Measurements from ENCODE around the gene TERB1. TPM values are rescaled to one million over a fixed set of nuclear protein-coding genes. Genes with fewer than 3 reads are reported as not detected.

TERB1 gene
- total and polyA plus RNA-seq, 2 donors (not counting 3 experiments of a cell fraction or from before 2014, with no cell fraction given) = not detected

GRCh38 chr16:66832661-66833305 lies 31.4 kb upstream of the TERB1 start:
- Histone ChIP-seq H3K27ac (ENCODE audit: insufficient read depth, low read depth, low read length) (no peak overlapping the region), H3K9me1 (replicated peaks; ENCODE audit: control insufficient read depth, extremely low read depth, insufficient read depth, low read length) (no peaks in the 10 kb centered on the region), H3K9ac (replicated peaks; ENCODE audit: extremely low read depth, insufficient read depth, low read length) (no peak overlapping the region), H3K9me3 (replicated peaks; ENCODE audit: control insufficient read depth, insufficient read depth, low read length) (no peaks in the 10 kb centered on the region), H3K79me2 (ENCODE audit: control insufficient read depth, insufficient read depth, low read length) (peaks cover 21% of the 10 kb centered on the region), H3K27me3 (ENCODE audit: control insufficient read depth in 2 of 2, insufficient read depth in 2 of 2, low read length in 2 of 2) (peaks cover 2 to 15% of the 10 kb centered on the region in 2 experiments), H3K4me3 (replicated peaks in 1 of 3; ENCODE audit: insufficient read depth in 1 of 3, low read depth in 1 of 3, low read length in 3 of 3) (no peak overlapping the region), H3K36me3 (ENCODE audit: control insufficient read depth in 2 of 2, extremely low read depth in 1 of 2, insufficient read depth in 2 of 2, low read length in 2 of 2) (peaks cover 0 to 2% of the 10 kb centered on the region in 2 experiments), H2AFZ (ENCODE audit: low read depth, low read length) (no peak overlapping the region), H3K4me1 (ENCODE audit: control insufficient read depth, extremely low read depth, insufficient read depth, low read length) (peaks cover 8% of the 10 kb centered on the region), H3K4me2 (ENCODE audit: insufficient read depth, low read length) (no peak overlapping the region), H4K20me1 (replicated peaks; ENCODE audit: control insufficient read depth, extremely low read depth, insufficient read depth, low read length) (no peaks in the 10 kb centered on the region)
- FAIRE-seq = no peak
- BruUV-seq (replicated peaks) = no TSS peak
- DNase-seq (ENCODE audit: low read depth, low spot score) = no peak
- intact Hi-C loops (cut with micrococcal nuclease) = loop anchor here (5.0 kb wide), 1 partner anchor 80 kb away; the partner anchor contains the start of gene DYNC1LI2
- POLR2A ChIA-PET = no interaction called here
- dilution Hi-C loops (cut with MboI; ENCODE audit: extremely low pct_ligation_motif_present, low sequenced_read_pairs) = no loop called here
- CTCF ChIA-PET = interaction anchor here (3.5 to 4.2 kb wide), 2 partner anchors 34 to 35 kb away, joined by 32 to 153 read pairs; no protein-coding TSS in a partner anchor
- TF ChIP-seq JUN (IDR thresholded peaks at IDR 0.05; ENCODE audit: borderline replicate concordance, insufficient read depth, insufficient read length, low read depth) = no peak

GRCh38 chr16:66832190-66832589 lies 30.8 kb upstream of the TERB1 start:
- Histone ChIP-seq H3K9me1 (replicated peaks; ENCODE audit: control insufficient read depth, extremely low read depth, insufficient read depth, low read length) (no peaks in the 10 kb centered on the region), H4K20me1 (replicated peaks; ENCODE audit: control insufficient read depth, extremely low read depth, insufficient read depth, low read length) (no peaks in the 10 kb centered on the region), H3K79me2 (ENCODE audit: control insufficient read depth, insufficient read depth, low read length) (peaks cover 23% of the 10 kb centered on the region), H3K4me2 (ENCODE audit: insufficient read depth, low read length) (no peak overlapping the region), H3K27ac (ENCODE audit: insufficient read depth, low read depth, low read length) (no peak overlapping the region), H3K4me3 (replicated peaks in 1 of 3; ENCODE audit: insufficient read depth in 1 of 3, low read depth in 1 of 3, low read length in 3 of 3) (no peak overlapping the region), H3K36me3 (ENCODE audit: control insufficient read depth in 2 of 2, extremely low read depth in 1 of 2, insufficient read depth in 2 of 2, low read length in 2 of 2) (peaks cover 0 to 3% of the 10 kb centered on the region in 2 experiments), H3K27me3 (ENCODE audit: control insufficient read depth in 2 of 2, insufficient read depth in 2 of 2, low read length in 2 of 2) (peaks cover 2 to 15% of the 10 kb centered on the region in 2 experiments), H3K9me3 (replicated peaks; ENCODE audit: control insufficient read depth, insufficient read depth, low read length) (no peaks in the 10 kb centered on the region), H3K4me1 (ENCODE audit: control insufficient read depth, extremely low read depth, insufficient read depth, low read length) (peaks cover 8% of the 10 kb centered on the region), H2AFZ (ENCODE audit: low read depth, low read length) (no peak overlapping the region), H3K9ac (replicated peaks; ENCODE audit: extremely low read depth, insufficient read depth, low read length) (no peak overlapping the region)
- POLR2A ChIA-PET = no interaction called here
- intact Hi-C loops (cut with micrococcal nuclease) (loop anchor here (5.0 kb wide), 1 partner anchor 80 kb away; the partner anchor contains the start of gene DYNC1LI2), dilution Hi-C loops (cut with MboI; ENCODE audit: extremely low pct_ligation_motif_present, low sequenced_read_pairs) (no loop called here)
- no peak for DNase-seq (ENCODE audit: low read depth, low spot score)
- FAIRE-seq = no peak
- no peak for TF ChIP-seq GATA2 (IDR thresholded peaks at IDR 0.05; ENCODE audit: insufficient read depth, insufficient read length, low read depth, low read length)
- no peak for TF ChIP-seq MAX (IDR thresholded peaks at IDR 0.05; ENCODE audit: insufficient read depth, insufficient read length)
- TF ChIP-seq FOS (IDR thresholded peaks at IDR 0.05; ENCODE audit: borderline replicate concordance, insufficient read depth, low read length) = no peak
- TF ChIP-seq MYC (IDR thresholded peaks at IDR 0.05; ENCODE audit: low read depth, low read length) = no peak
- TF ChIP-seq, protein P1, sequence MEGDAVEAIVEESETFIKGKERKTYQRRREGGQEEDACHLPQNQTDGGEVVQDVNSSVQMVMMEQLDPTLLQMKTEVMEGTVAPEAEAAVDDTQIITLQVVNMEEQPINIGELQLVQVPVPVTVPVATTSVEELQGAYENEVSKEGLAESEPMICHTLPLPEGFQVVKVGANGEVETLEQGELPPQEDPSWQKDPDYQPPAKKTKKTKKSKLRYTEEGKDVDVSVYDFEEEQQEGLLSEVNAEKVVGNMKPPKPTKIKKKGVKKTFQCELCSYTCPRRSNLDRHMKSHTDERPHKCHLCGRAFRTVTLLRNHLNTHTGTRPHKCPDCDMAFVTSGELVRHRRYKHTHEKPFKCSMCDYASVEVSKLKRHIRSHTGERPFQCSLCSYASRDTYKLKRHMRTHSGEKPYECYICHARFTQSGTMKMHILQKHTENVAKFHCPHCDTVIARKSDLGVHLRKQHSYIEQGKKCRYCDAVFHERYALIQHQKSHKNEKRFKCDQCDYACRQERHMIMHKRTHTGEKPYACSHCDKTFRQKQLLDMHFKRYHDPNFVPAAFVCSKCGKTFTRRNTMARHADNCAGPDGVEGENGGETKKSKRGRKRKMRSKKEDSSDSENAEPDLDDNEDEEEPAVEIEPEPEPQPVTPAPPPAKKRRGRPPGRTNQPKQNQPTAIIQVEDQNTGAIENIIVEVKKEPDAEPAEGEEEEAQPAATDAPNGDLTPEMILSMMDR (IDR thresholded peaks at IDR 0.05; ENCODE audit: extremely low read depth in 1 of 2, insufficient read depth in 1 of 2, low read depth in 1 of 2, low read length in 2 of 2) = no peak
- no peak for TF ChIP-seq JUN (IDR thresholded peaks at IDR 0.05; ENCODE audit: borderline replicate concordance, insufficient read depth, insufficient read length, low read depth)
- no peak for TF ChIP-seq POLR2AphosphoS5 (IDR thresholded peaks at IDR 0.05; ENCODE audit: insufficient read depth, low read depth, low read length)
- no peak for TF ChIP-seq POLR2A (IDR thresholded peaks at IDR 0.05; ENCODE audit: low read depth, low read length)
- TF ChIP-seq EZH2 (IDR thresholded peaks at IDR 0.05; ENCODE audit: borderline replicate concordance, low read depth, low read length, severe bottlenecking) = no peak
- no TSS peak for BruUV-seq (replicated peaks)
- CTCF ChIA-PET = interaction anchor here (2.0 to 4.2 kb wide), 2 partner anchors 28 to 35 kb away, joined by 12 to 153 read pairs; no protein-coding TSS in a partner anchor

Measured in endothelial cell of umbilical vein (primary cell).